Body of pancreas (tissue), 4 donors: Measurements from ENCODE around the gene OSBPL6.

Experiments used
- CTCF ChIP-seq, 7 experiments: fragments of 450-650 bp in 4 of 7; fragments of 200-600 bp in 3 of 7; sonication (generic) in 3 of 7; IDR thresholded peaks; one replicate each; pipeline ENCODE4 v1.5.1; 2016 to 2019; ENCODE audit warnings: antibody characterized with exemption in 7 of 7
- POLR2A ChIP-seq, 3 donors: fragments of 450-650 bp; IDR thresholded peaks; one replicate each; pipeline ENCODE4 v1.6.1; 2016; ENCODE audit warnings: antibody characterized with exemption in 3 of 3, mild to moderate bottlenecking in 2 of 3

- TF ChIP-seq CTCF (IDR thresholded peaks at IDR 0.05) = no peak
- no peak for TF ChIP-seq POLR2A (IDR thresholded peaks at IDR 0.05)
Measured at GRCh38 chr2:178350051-178350450, 155.7 kb downstream of the OSBPL6 start.
